Measurements from ENCODE around the gene CDK5RAP3. TPM values are rescaled to one million over a fixed set of nuclear protein-coding genes. Genes with fewer than 3 reads are reported as not detected.

The CDK5RAP3 gene
- total RNA-seq, 1 experiment from 2014 or later = 128 TPM

- H3K9me3 Mint-ChIP-seq = no peaks in the 10 kb centered on the region
- ATAC-seq = no peak
- TF ChIP-seq, protein P1, sequence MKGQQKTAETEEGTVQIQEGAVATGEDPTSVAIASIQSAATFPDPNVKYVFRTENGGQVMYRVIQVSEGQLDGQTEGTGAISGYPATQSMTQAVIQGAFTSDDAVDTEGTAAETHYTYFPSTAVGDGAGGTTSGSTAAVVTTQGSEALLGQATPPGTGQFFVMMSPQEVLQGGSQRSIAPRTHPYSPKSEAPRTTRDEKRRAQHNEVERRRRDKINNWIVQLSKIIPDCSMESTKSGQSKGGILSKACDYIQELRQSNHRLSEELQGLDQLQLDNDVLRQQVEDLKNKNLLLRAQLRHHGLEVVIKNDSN (CRISPR knock-in tag; IDR thresholded peaks at IDR 0.05) = no peak
- TF ChIP-seq ZNF138 (CRISPR knock-in tag; conservative IDR thresholded peaks at IDR 0.05) (no peak), NR3C1 (CRISPR knock-in tag; conservative IDR thresholded peaks at IDR 0.05; ENCODE audit: low read depth) (no peak), SOX15 (CRISPR knock-in tag; IDR thresholded peaks at IDR 0.05) (no peak), RORB (CRISPR knock-in tag; IDR thresholded peaks at IDR 0.05) (no peak)
- TF ChIP-seq, protein P2, sequence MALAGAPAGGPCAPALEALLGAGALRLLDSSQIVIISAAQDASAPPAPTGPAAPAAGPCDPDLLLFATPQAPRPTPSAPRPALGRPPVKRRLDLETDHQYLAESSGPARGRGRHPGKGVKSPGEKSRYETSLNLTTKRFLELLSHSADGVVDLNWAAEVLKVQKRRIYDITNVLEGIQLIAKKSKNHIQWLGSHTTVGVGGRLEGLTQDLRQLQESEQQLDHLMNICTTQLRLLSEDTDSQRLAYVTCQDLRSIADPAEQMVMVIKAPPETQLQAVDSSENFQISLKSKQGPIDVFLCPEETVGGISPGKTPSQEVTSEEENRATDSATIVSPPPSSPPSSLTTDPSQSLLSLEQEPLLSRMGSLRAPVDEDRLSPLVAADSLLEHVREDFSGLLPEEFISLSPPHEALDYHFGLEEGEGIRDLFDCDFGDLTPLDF (CRISPR knock-in tag; IDR thresholded peaks at IDR 0.05) = no peak
- TF ChIP-seq, protein P3, sequence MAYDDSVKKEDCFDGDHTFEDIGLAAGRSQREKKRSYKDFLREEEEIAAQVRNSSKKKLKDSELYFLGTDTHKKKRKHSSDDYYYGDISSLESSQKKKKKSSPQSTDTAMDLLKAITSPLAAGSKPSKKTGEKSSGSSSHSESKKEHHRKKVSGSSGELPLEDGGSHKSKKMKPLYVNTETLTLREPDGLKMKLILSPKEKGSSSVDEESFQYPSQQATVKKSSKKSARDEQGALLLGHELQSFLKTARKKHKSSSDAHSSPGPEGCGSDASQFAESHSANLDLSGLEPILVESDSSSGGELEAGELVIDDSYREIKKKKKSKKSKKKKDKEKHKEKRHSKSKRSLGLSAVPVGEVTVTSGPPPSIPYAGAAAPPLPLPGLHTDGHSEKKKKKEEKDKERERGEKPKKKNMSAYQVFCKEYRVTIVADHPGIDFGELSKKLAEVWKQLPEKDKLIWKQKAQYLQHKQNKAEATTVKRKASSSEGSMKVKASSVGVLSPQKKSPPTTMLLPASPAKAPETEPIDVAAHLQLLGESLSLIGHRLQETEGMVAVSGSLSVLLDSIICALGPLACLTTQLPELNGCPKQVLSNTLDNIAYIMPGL (CRISPR knock-in tag; IDR thresholded peaks at IDR 0.05) = no peak
- no peak overlapping the region for H3K4me3 Mint-ChIP-seq
- DNase-seq (ENCODE audit: low spot score) = no peak
- H3K27me3 Mint-ChIP-seq (ENCODE audit: low read depth) = peaks cover 26% of the 10 kb centered on the region
- ChIA-PET POLR2A (no interaction called here), CTCF (interaction anchor here (1.0 to 12.8 kb wide), 11 partner anchors 11 to 167 kb away, joined by 3 to 242 read pairs (median 5); partner anchors contain the start of genes CDK5RAP3 and PRR15L)
- no peaks in the 10 kb centered on the region for H3K36me3 Mint-ChIP-seq
- no peak overlapping the region for H3K27ac Mint-ChIP-seq
- H3K4me1 Mint-ChIP-seq = peaks cover 17% of the 10 kb centered on the region
Observed at GRCh38 chr17:48014595-48015111, 43.7 kb downstream of the CDK5RAP3 start.

DNA sequence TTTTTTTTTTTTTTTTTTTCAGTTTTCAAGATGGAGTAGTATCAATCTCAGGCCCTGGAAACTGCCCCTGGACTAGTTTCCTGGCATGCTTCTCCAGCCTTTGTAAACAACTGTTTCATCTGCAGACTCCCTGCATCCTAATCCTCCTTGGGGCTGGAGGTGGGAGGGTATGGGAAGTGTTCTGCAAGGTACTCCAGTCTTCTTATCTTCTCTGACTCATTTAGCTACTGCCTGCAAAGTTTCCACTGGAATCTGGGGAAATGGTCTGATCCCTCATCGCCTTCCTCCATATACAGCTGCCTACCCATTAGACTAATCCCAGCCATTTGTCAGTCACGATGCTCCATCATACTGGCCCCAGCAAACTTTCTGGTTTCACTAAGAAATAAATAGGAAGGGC lies 45.2 kb downstream of the CDK5RAP3 start:
- ChIA-PET CTCF (interaction anchor here (3.3 to 12.8 kb wide), 4 partner anchors 39 to 69 kb away, joined by 18 to 242 read pairs (median 34); partner anchors contain the start of gene CDK5RAP3), POLR2A (no interaction called here)
- no peak for DNase-seq (ENCODE audit: low spot score)
- H3K27me3 Mint-ChIP-seq (ENCODE audit: low read depth) = peaks cover 26% of the 10 kb centered on the region
- ATAC-seq = no peak
- H3K36me3 Mint-ChIP-seq = no peaks in the 10 kb centered on the region
- H3K27ac Mint-ChIP-seq = no peak overlapping the region
- H3K9me3 Mint-ChIP-seq = no peaks in the 10 kb centered on the region
- no peak overlapping the region for H3K4me3 Mint-ChIP-seq
- H3K4me1 Mint-ChIP-seq = peaks cover 16% of the 10 kb centered on the region
- TF ChIP-seq ELF4 (CRISPR knock-in tag; IDR thresholded peaks at IDR 0.05; ENCODE audit: low read depth) (no peak), ZNF219 (CRISPR knock-in tag; IDR thresholded peaks at IDR 0.05; ENCODE audit: borderline replicate concordance) (no peak), ZNF232 (CRISPR knock-in tag; IDR thresholded peaks at IDR 0.05) (no peak), ZBTB21 (CRISPR knock-in tag; IDR thresholded peaks at IDR 0.05; ENCODE audit: borderline replicate concordance) (no peak), IRF2 (CRISPR knock-in tag; IDR thresholded peaks at IDR 0.05; ENCODE audit: borderline replicate concordance, low read depth) (no peak), JUN (CRISPR knock-in tag; IDR thresholded peaks at IDR 0.05) (no peak), NFATC4 (CRISPR knock-in tag; IDR thresholded peaks at IDR 0.05) (no peak), CBFB (CRISPR knock-in tag; IDR thresholded peaks at IDR 0.05; ENCODE audit: low read depth) (no peak), TEAD4 (CRISPR knock-in tag; IDR thresholded peaks at IDR 0.05) (no peak), CREB1 (CRISPR knock-in tag; IDR thresholded peaks at IDR 0.05) (no peak), CDX4 (CRISPR knock-in tag; IDR thresholded peaks at IDR 0.05; ENCODE audit: borderline replicate concordance) (no peak), HMGA2 (CRISPR knock-in tag; IDR thresholded peaks at IDR 0.05) (no peak)
- TF ChIP-seq, protein P3 (CRISPR knock-in tag; IDR thresholded peaks at IDR 0.05) = no peak
- TF ChIP-seq, protein P4, sequence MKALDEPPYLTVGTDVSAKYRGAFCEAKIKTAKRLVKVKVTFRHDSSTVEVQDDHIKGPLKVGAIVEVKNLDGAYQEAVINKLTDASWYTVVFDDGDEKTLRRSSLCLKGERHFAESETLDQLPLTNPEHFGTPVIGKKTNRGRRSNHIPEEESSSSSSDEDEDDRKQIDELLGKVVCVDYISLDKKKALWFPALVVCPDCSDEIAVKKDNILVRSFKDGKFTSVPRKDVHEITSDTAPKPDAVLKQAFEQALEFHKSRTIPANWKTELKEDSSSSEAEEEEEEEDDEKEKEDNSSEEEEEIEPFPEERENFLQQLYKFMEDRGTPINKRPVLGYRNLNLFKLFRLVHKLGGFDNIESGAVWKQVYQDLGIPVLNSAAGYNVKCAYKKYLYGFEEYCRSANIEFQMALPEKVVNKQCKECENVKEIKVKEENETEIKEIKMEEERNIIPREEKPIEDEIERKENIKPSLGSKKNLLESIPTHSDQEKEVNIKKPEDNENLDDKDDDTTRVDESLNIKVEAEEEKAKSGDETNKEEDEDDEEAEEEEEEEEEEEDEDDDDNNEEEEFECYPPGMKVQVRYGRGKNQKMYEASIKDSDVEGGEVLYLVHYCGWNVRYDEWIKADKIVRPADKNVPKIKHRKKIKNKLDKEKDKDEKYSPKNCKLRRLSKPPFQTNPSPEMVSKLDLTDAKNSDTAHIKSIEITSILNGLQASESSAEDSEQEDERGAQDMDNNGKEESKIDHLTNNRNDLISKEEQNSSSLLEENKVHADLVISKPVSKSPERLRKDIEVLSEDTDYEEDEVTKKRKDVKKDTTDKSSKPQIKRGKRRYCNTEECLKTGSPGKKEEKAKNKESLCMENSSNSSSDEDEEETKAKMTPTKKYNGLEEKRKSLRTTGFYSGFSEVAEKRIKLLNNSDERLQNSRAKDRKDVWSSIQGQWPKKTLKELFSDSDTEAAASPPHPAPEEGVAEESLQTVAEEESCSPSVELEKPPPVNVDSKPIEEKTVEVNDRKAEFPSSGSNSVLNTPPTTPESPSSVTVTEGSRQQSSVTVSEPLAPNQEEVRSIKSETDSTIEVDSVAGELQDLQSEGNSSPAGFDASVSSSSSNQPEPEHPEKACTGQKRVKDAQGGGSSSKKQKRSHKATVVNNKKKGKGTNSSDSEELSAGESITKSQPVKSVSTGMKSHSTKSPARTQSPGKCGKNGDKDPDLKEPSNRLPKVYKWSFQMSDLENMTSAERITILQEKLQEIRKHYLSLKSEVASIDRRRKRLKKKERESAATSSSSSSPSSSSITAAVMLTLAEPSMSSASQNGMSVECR (CRISPR knock-in tag; IDR thresholded peaks at IDR 0.05; ENCODE audit: borderline replicate concordance) = no peak

Measured in WTC11 (cell line).